Hepatocyte (in vitro differentiated cells): Measurements from ENCODE around the gene C5orf47. TPM values are rescaled to one million over a fixed set of nuclear protein-coding genes. Genes with fewer than 3 reads are reported as not detected.

Experiments
- DNase-seq: peaks from one replicate; pipeline ENCODE4 v3.0.0-alpha.2; 2016; ENCODE audit warnings: low spot score
- H2AFZ ChIP-seq: fragments of 200-600 bp; sonication (generic); 2 replicates; pipeline ENCODE4 v1.6.0; 2016; ENCODE audit warnings: antibody characterized with exemption, mild to moderate bottlenecking
- H3K27ac ChIP-seq: fragments of 200-600 bp; sonication (generic); 2 replicates; pipeline ENCODE4 v1.5.1; 2016; ENCODE audit warnings: mild to moderate bottlenecking
- H3K27me3 ChIP-seq: fragments of 200-600 bp; sonication (generic); 2 replicates; pipeline ENCODE4 v1.6.1; 2016
- H3K36me3 ChIP-seq: fragments of 200-600 bp; sonication (generic); replicated peaks from 2 replicates; pipeline ENCODE4 v1.5.1; 2016; ENCODE audit warnings: low read depth; ENCODE audit not compliant: insufficient read depth
- H3K4me1 ChIP-seq: fragments of 200-600 bp; sonication (generic); 2 replicates; pipeline ENCODE4 v1.5.1; 2016; ENCODE audit warnings: mild to moderate bottlenecking, moderate library complexity; ENCODE audit not compliant: insufficient read depth
- H3K4me2 ChIP-seq: fragments of 200-600 bp; sonication (generic); 2 replicates; pipeline ENCODE4 v1.6.0; 2016
- H3K4me3 ChIP-seq: fragments of 200-600 bp; sonication (generic); 2 replicates; pipeline ENCODE4 v1.5.1; 2016; ENCODE audit warnings: mild to moderate bottlenecking
- H3K79me2 ChIP-seq: fragments of 200-600 bp; sonication (generic); 2 replicates; pipeline ENCODE4 v1.6.0; 2017; ENCODE audit warnings: mild to moderate bottlenecking
- H3K9me2 ChIP-seq: fragments of 200-600 bp; sonication (generic); replicated peaks from 2 replicates; pipeline ENCODE4 v1.6.0; 2017; ENCODE audit warnings: mild to moderate bottlenecking; ENCODE audit not compliant: insufficient read depth
- H3K9me3 ChIP-seq: fragments of 200-600 bp; sonication (generic); 2 replicates; pipeline ENCODE4 v1.5.1; 2016; ENCODE audit warnings: low read depth, mild to moderate bottlenecking
- H4K20me1 ChIP-seq: fragments of 200-600 bp; sonication (generic); 2 replicates; pipeline ENCODE4 v1.6.0; 2016; ENCODE audit warnings: mild to moderate bottlenecking; ENCODE audit not compliant: insufficient read depth, poor library complexity, severe bottlenecking
- CTCF ChIP-seq: fragments of 200-600 bp; sonication (generic); IDR thresholded peaks from 2 replicates; pipeline ENCODE4 v1.5.1; 2016; ENCODE audit warnings: antibody characterized with exemption, mild to moderate bottlenecking; ENCODE audit not compliant: poor library complexity
- EZH2 ChIP-seq: fragments of 200-600 bp; sonication (generic); IDR thresholded peaks from 2 replicates; pipeline ENCODE4 v1.6.1; 2016; ENCODE audit warnings: antibody characterized with exemption, mild to moderate bottlenecking, borderline replicate concordance
- EZH2phosphoT487 ChIP-seq: fragments of 200-600 bp; sonication (generic); IDR thresholded peaks from one replicate; pipeline ENCODE4 v1.6.1; 2018; ENCODE audit warnings: antibody characterized with exemption, mild to moderate bottlenecking, low read depth, moderate library complexity; ENCODE audit not compliant: unreplicated experiment, severe bottlenecking
- WGBS: methylation state at CpG from one replicate; pipeline ENCODE4 v1.1.6; 2016; ENCODE audit warnings: low lambda C conversion rate; ENCODE audit errors: missing lambda C conversion rate; 5-methylcytosine and 5-hydroxymethylcytosine counted together
- polyA plus RNA-seq: library from polyadenylated mRNA; unstranded; fragments of >200 nt; fragmentation: Nextera tagmentation; extraction: Ambion mirVana; gene quantifications from 2 replicates; pipeline ENCODE4 v1.2.1, GENCODE V29; 2016
- total RNA-seq: library from RNA; depleted of rRNA; stranded (reverse); fragments of >200 nt; gene quantifications from 2 replicates; pipeline ENCODE4 v1.2.3, GENCODE V29; 2014

Gene C5orf47
- 0.07 TPM in 1 of 2 replicates, not detected in the other for total RNA-seq
- 0.28 TPM in 1 of 2 replicates, not detected in the other for polyA plus RNA-seq

DNA sequence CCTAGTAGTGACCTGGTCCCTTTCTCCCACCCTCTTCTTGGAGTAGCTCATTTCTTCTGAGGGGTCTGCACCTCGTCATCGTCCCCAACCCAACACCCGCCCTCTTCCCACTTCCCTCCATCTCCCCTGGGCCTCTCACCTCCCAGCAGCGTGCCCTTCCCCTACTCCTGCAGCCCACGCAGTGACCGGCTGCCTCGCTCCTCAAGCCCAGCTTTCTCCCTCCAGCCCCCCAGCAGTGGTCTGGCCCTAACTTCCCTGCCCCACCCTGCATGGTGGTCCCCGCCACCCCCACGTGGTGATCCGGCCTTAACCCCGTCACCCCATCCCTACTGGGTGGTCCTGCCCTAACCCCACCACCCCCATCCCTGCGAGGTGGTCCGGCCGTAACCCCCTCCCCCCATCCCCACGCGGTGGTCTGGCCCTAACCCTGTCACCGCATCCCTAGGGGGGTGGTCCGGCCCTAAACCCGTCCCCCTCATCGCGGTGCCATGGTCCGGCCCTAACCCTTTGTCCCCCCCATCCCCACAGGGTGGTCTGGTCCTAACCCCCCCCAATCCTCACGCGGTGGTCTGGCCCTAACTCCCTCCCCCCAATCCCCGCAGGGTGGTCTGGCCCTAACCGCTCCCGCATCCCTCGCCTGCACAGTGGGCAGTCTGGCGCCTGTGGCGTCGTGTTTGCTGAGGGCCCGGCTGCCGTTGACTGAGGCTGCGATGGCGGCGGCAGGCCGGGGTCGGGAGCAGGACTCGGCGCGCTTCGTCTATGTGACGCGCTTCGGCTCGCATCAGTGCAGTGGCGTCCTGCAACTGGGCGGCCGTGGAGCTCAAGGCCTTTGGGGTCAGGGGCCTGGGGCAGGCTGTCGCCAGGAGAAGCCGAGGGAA, at the start of gene C5orf47:
Gene C5orf47, plus strand, starts transcription at position 617 of the 878 bp plus-strand sequence. Its CDS starts 94 bp downstream, at position 711.
- TF ChIP-seq EZH2phosphoT487 (no peak), CTCF (no peak), EZH2 (no peak)
- 95% methylated on average over 34 of the region's 51 CpGs for WGBS

DNA sequence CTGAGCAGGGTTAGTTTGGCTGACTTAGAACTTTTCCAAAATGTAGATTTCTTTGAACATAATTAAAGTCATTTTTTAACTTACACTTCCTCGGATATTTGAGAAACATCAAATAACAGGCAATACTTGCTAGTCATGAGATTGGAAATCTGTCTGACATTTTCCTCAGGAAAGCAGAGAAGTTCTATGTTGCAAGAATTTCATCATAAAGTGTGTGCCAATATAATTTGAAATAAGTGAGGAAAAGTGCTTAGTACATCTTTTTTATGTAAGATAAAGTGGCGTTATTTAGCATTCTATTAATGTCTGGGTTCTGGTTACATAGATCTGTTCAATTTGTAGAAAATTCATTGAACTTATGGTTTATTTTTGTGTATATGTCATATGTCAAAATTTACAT, 48.7 kb upstream of the C5orf47 start:
- no peak for TF ChIP-seq EZH2phosphoT487
- TF ChIP-seq EZH2 = no peak
- TF ChIP-seq CTCF = no peak
- no peak overlapping the region for H3K27ac ChIP-seq
- H3K4me3 ChIP-seq = no peak overlapping the region
- H4K20me1 ChIP-seq = no peaks in the 10 kb centered on the region
- H3K27me3 ChIP-seq = no peaks in the 10 kb centered on the region
- no peaks in the 10 kb centered on the region for H3K9me2 ChIP-seq
- no peaks in the 10 kb centered on the region for H3K9me3 ChIP-seq
- H2AFZ ChIP-seq = no peak overlapping the region
- peaks cover 40% of the 10 kb centered on the region for H3K79me2 ChIP-seq
- DNase-seq = no peak
- 90% methylated on average over 2 of the region's 2 CpGs for WGBS
- no peak overlapping the region for H3K4me2 ChIP-seq
- H3K36me3 ChIP-seq = no peaks in the 10 kb centered on the region
- H3K4me1 ChIP-seq = peaks cover 38% of the 10 kb centered on the region

More for the DNA sequence above, at the start of gene C5orf47:
- H3K9me3 ChIP-seq = no peaks in the 10 kb centered on the region
- no peak within 1 kb of the TSS for H3K4me3 ChIP-seq
- H3K36me3 ChIP-seq = no peaks in the 10 kb centered on the region
- no peaks in the 10 kb centered on the region for H3K27me3 ChIP-seq
- no peak within 1 kb of the TSS for H3K27ac ChIP-seq
- no peaks in the 10 kb centered on the region for H4K20me1 ChIP-seq
- H2AFZ ChIP-seq = no peak within 1 kb of the TSS
- H3K9me2 ChIP-seq = no peaks in the 10 kb centered on the region
- H3K79me2 ChIP-seq = no peaks in the 10 kb centered on the region
- DNase-seq = no peak
- no peak within 1 kb of the TSS for H3K4me2 ChIP-seq
- H3K4me1 ChIP-seq = no peaks in the 10 kb centered on the region

- Histone ChIP-seq H3K36me3 (no peaks in the 10 kb centered on the region), H3K4me3 (no peak overlapping the region), H3K9me3 (no peaks in the 10 kb centered on the region), H3K9me2 (no peaks in the 10 kb centered on the region), H3K79me2 (peaks cover 32% of the 10 kb centered on the region), H3K27me3 (no peaks in the 10 kb centered on the region), H3K4me2 (no peak overlapping the region), H3K4me1 (peaks cover 46% of the 10 kb centered on the region), H3K27ac (no peak overlapping the region), H4K20me1 (no peaks in the 10 kb centered on the region), H2AFZ (no peak overlapping the region)
- DNase-seq = no peak
- 53% methylated on average over 2 of the region's 2 CpGs for WGBS
- TF ChIP-seq EZH2phosphoT487 (no peak), EZH2 (no peak), CTCF (no peak)
These were observed 47.9 kb upstream of the C5orf47 start for GRCh38 chr5:173941102-173941501.
